Colonic mucosa (tissue), 4 donors: Measurements from ENCODE around the gene NDUFS8. TPM values are rescaled to one million over a fixed set of nuclear protein-coding genes. Genes with fewer than 3 reads are reported as not detected.
A peak's percentile ranks its signal among the peaks of the same experiment; 100 is the strongest.

Source experiments
- DNase-seq: peaks from one replicate; pipeline ENCODE4 v3.0.0-alpha.2; 2020
- H3K27ac ChIP-seq: fragments of 200-600 bp; one replicate; pipeline ENCODE4 v1.8.0; 2021
- H3K27me3 ChIP-seq: fragments of 200-600 bp; one replicate; pipeline ENCODE4 v1.8.0; 2021
- H3K36me3 ChIP-seq: fragments of 200-600 bp; one replicate; pipeline ENCODE4 v1.8.0; 2021
- H3K4me1 ChIP-seq: fragments of 200-600 bp; one replicate; pipeline ENCODE4 v1.8.0; 2021; ENCODE audit warnings: mild to moderate bottlenecking
- H3K4me3 ChIP-seq: fragments of 200-600 bp; one replicate; pipeline ENCODE4 v1.8.0; 2021
- H3K9ac ChIP-seq, 2 donors: one replicate each; pipeline ENCODE4 v1.7.0; 2013; ENCODE audit warnings: control low read depth in 2 of 2, low read depth in 2 of 2, low read length in 2 of 2
- H3K9me3 ChIP-seq: fragments of 200-600 bp; one replicate; pipeline ENCODE4 v1.8.0; 2021
- intact Hi-C: fragments of 100-400 bp; cut with DNase I; formaldehyde crosslinking; loops from one replicate; pipeline ENCODE4 v1.14.1; 2022
- total RNA-seq, 2 donors: library from RNA; stranded (reverse); fragmentation: NEBNext Ultra II Directional in 1 of 2; extraction: Animal tissue kit (Norgen Biotek cat#: 25700) in 1 of 2; gene quantifications; one replicate each; pipeline ENCODE4 v1.2.1, GENCODE V29; 2021
- TF ChIP-seq, protein P1 (sequence below): fragments of 200-600 bp; IDR thresholded peaks from one replicate; pipeline ENCODE4 v1.8.0; 2022; ENCODE audit warnings: antibody characterized with exemption, mild to moderate bottlenecking
- donor health status: healthy.
- donor health status: DM: no; HTN: no; CAD: no.
- donor health status: DM: no; HTN: no; CAD: no.

NDUFS8 gene
- total RNA-seq, 2 donors from 2014 or later: 149 to 247 TPM

- Histone ChIP-seq H3K27ac (peak within 1 kb of the TSS; percentile 75), H3K4me1 (peaks cover 6% of the 10 kb centered on the region), H3K4me3 (peak within 1 kb of the TSS; percentile 76), H3K9me3 (no peaks in the 10 kb centered on the region), H3K27me3 (no peaks in the 10 kb centered on the region), H3K9ac (peak within 1 kb of the TSS; percentile 40 to 77), H3K36me3 (no peaks in the 10 kb centered on the region)
- DNase-seq: peak; percentile 95
- intact Hi-C loops: no loop called here
- TF ChIP-seq, protein P1, sequence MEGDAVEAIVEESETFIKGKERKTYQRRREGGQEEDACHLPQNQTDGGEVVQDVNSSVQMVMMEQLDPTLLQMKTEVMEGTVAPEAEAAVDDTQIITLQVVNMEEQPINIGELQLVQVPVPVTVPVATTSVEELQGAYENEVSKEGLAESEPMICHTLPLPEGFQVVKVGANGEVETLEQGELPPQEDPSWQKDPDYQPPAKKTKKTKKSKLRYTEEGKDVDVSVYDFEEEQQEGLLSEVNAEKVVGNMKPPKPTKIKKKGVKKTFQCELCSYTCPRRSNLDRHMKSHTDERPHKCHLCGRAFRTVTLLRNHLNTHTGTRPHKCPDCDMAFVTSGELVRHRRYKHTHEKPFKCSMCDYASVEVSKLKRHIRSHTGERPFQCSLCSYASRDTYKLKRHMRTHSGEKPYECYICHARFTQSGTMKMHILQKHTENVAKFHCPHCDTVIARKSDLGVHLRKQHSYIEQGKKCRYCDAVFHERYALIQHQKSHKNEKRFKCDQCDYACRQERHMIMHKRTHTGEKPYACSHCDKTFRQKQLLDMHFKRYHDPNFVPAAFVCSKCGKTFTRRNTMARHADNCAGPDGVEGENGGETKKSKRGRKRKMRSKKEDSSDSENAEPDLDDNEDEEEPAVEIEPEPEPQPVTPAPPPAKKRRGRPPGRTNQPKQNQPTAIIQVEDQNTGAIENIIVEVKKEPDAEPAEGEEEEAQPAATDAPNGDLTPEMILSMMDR: no peak
These were observed 26.5 kb upstream of the NDUFS8 start, which contains the start of gene UNC93B1 for GRCh38 chr11:68003846-68004550. Gene UNC93B1 (minus strand): TSS chr11:68004097. CDS start chr11:68004043, 54 bp downstream.

DNA sequence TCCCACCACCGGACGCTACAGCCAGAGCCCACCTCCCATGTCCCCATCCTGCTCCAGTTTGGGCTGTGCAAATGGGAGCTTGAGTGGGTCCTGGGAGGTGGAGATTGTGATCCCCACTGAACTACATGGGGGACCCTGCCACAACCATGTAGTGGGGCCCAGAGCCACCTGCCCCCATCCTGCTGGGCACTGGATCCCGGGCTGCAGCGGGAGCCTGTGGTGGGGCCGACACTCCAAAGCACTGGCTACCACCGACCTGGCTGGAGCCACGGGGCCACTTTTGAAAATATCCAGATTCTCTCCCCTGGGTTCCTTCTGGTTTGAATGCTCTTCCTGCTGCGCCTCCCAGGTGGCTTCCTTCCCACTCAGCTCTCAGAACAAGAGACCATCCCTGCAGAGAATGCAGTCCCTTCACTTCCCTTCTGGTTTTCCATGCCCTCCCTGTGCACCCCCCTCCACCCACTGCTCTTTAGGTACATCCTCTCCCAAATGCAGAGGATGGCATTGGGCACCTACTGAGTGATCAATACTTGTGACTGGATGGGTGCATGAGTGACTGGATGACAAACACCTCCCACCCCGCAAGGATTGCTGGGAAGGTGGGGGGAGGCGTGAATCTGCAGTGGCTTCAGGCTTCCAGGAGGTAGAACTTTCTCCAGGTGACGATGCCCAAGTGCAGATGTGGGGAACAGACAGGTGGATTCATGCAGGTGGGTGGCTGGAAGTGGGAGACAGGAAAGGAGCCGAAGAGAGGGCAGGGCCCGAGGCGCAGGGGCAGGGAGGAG lies 25.7 kb upstream of the NDUFS8 start:
- H3K27ac ChIP-seq: no peak overlapping the region
- H3K9ac ChIP-seq: peak overlapping the region in 1 of 2 donors; percentile 40
- DNase-seq: no peak
- H3K27me3 ChIP-seq: no peaks in the 10 kb centered on the region
- TF ChIP-seq, protein P1: no peak
- H3K4me1 ChIP-seq: peaks cover 6% of the 10 kb centered on the region
- intact Hi-C loops: no loop called here
- no peak overlapping the region for H3K4me3 ChIP-seq
- H3K9me3 ChIP-seq: no peaks in the 10 kb centered on the region
- H3K36me3 ChIP-seq: no peaks in the 10 kb centered on the region

- intact Hi-C loops: no loop called here
- no peak for DNase-seq
- Histone ChIP-seq H3K4me3 (no peak overlapping the region), H3K9ac (no peak overlapping the region), H3K9me3 (no peaks in the 10 kb centered on the region), H3K4me1 (peaks cover 6% of the 10 kb centered on the region), H3K27me3 (no peaks in the 10 kb centered on the region), H3K27ac (no peak overlapping the region), H3K36me3 (no peaks in the 10 kb centered on the region)
- TF ChIP-seq, protein P1: no peak
These were observed 23.8 kb upstream of the NDUFS8 start for GRCh38 chr11:68006606-68007166.

DNA sequence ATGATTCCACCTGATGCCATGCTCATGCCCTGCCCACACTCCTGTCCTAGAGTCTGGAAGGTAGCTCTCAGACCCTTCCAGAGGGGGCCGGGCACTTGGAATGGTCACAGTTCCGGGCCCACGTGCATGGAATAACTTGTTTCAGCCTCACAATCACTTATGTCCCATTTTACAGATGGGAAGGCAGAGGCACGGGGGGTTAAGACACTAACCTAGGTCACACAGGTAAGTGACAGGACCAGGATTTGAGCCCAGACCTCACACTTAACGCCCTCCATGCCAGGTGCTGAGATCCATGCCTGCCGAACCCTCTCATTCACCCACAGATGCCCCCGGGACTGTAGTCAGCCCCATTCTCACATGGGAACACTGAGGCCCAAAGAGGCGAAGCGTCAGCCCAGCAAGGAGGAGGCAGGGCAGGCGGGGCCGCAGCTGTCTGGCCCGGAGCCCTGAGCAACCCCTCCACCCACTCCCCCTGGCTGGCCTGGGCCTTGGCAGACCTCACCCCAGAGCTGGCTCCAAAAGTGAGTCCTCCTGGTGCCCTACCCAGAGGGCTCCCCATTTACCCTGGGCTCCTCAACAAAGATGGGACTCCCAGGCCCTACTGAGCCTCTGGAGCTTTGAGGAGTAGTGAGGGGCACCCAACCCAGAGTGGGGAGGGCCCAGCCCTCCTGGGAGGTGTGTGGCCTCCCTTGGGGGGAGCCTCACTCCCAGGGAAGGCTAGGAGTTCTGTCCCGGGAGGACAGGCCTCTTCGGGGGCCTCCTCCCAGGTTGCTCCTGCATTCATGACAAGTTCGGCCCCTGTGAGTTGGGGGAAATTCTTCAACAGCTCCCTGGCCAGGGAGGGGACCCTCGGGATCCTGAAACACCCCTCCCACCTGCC lies 22.7 kb upstream of the NDUFS8 start:
- no peaks in the 10 kb centered on the region for H3K27me3 ChIP-seq
- TF ChIP-seq, protein P1: no peak
- H3K4me3 ChIP-seq: no peak overlapping the region
- no peaks in the 10 kb centered on the region for H3K36me3 ChIP-seq
- intact Hi-C loops: no loop called here
- no peak overlapping the region for H3K9ac ChIP-seq
- H3K9me3 ChIP-seq: no peaks in the 10 kb centered on the region
- DNase-seq: no peak
- no peak overlapping the region for H3K27ac ChIP-seq
- peaks cover 6% of the 10 kb centered on the region for H3K4me1 ChIP-seq
